AG20443 (cell line): Measurements from ENCODE around the gene ADAMTS2.
A peak's percentile ranks its signal among the peaks of the same experiment; 100 is the strongest.
"Not testable (repeated sequence)": the region's sequence is repeated elsewhere in the genome, so short reads cannot be mapped to it uniquely, and the experiment has no call there.

Experiments used
- DNase-seq: peaks from one replicate; pipeline ENCODE4 v3.0.0; 2012; ENCODE audit warnings: low spot score, mixed read lengths

ADAMTS2 gene

GRCh38 chr5:179325296-179326031, 19.8 kb downstream of the ADAMTS2 start:
- no peak for DNase-seq

- no peak for DNase-seq
Observed at GRCh38 chr5:179324760-179325295, 20.4 kb downstream of the ADAMTS2 start.

- DNase-seq: not testable (repeated sequence)
Observed at GRCh38 chr5:179324316-179324715, 20.9 kb downstream of the ADAMTS2 start.

- no peak for DNase-seq
Observed at GRCh38 chr5:179323026-179323870, 22.0 kb downstream of the ADAMTS2 start.

- peak; percentile 62 for DNase-seq
Observed at GRCh38 chr5:179322071-179323025, 22.9 kb downstream of the ADAMTS2 start.

- no peak for DNase-seq
Observed at GRCh38 chr5:179321206-179321987, 23.9 kb downstream of the ADAMTS2 start.

GRCh38 chr5:179319741-179320281, 25.4 kb downstream of the ADAMTS2 start:
- peak; percentile 47 for DNase-seq

- DNase-seq: no peak
Observed at GRCh38 chr5:179319123-179319522, 26.1 kb downstream of the ADAMTS2 start.

- peak; percentile 58 for DNase-seq
Observed at GRCh38 chr5:179318221-179318955, 26.9 kb downstream of the ADAMTS2 start.

GRCh38 chr5:179317411-179318220, 27.6 kb downstream of the ADAMTS2 start:
- DNase-seq: no peak

GRCh38 chr5:179316982-179317381, 28.3 kb downstream of the ADAMTS2 start:
- DNase-seq: no peak

- DNase-seq: no peak
Observed at GRCh38 chr5:179316111-179316551, 29.1 kb downstream of the ADAMTS2 start.

- DNase-seq: no peak
Observed at GRCh38 chr5:179315356-179315890, 29.8 kb downstream of the ADAMTS2 start.

- DNase-seq: peak; percentile 31
Observed at GRCh38 chr5:179314606-179315355, 30.5 kb downstream of the ADAMTS2 start.

- DNase-seq: peak; percentile 93
Observed at GRCh38 chr5:179313849-179314521, 31.3 kb downstream of the ADAMTS2 start.

GRCh38 chr5:179312557-179313235, 32.6 kb downstream of the ADAMTS2 start:
- DNase-seq: no peak

- DNase-seq: no peak
Observed at GRCh38 chr5:179311581-179311980, 33.7 kb downstream of the ADAMTS2 start.
